NCI-H446 treated with DMSO at 0.1 percent for 48 hours (cell line): ENCODE data around the gene USP38.
"Not testable (repeated sequence)": the region's sequence is repeated elsewhere in the genome, so short reads cannot be mapped to it uniquely, and the experiment has no call there.

Source experiments
- DNase-seq: peaks from one replicate; lab custom pipeline; 2025; lab: John Stamatoyannopoulos, UW

USP38 gene

DNA sequence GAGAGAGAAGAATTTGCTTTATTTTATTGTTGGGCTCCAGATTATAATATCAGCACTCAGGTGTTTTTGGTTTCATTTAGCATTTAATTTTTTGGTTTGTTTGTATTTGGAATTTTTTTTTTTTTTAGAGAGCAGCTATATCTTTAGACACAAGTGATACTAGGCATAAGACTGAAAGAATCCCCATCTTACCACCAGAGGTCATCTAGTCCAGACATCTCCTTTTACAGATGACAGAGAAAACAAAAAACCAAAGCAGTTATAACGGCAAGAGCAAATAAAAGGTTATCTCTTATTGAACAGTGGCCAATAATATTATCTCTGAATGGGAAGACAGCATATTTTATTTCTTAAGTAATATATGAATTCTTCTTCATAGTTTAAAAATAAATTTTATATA is 22.8 kb downstream of the USP38 start:
- no peak for DNase-seq

DNA sequence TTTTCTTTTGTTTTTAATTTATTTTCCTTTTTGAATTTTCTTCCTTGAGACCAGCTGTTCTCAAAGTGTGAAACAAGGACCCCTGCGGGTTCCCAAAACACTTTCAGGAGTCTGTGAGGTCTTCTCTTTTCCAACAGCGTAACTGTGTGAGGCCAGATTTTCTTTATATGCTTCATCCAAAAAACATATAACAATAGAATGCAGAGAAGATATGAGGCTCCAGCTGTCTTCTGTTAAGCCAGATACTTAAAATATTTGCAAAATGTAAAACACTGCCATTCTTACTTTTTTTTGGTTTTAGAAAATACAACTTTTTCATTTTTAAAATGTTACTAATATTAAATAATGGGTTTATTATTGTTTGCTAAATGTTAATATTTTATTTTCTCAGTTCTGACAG is 27.8 kb downstream of the USP38 start:
- no peak for DNase-seq

DNA sequence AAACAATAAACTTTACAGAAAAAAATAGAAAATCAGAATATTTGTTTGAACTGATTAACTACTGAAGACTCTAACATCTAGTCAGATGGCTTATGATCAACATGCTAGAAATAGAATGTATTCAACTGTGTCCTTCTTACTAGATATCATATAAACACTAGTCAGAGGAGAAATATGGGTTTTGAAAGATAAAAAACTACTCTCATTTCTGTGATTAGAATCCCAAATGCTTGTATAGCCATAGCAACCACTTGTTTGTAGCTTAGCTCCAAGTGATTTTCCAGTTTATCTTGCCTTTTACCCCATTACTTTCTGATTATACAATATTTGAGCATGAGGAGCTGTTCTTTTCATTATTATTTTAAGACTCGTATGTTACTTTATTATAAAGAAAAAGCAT is 31.2 kb downstream of the USP38 start:
- DNase-seq: no peak

DNA sequence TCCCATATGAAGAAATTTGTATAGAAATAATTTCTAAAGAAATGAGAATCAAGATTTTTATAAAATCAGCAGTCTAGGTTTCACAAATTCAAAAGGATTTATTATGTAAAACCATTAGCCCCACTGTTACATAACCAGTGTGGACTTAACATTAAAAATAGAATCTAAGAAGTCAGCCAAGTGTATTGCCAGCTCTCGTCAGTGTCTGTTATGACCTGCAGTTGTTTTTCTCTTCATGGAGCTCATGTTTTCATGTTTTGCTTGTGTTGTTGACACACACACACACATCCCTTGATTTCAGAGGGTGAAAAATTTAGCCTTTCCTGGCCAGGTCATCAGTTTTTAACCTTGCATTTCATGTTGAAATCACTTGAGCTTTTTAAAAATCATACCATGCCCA is 39.5 kb downstream of the USP38 start:
- DNase-seq: no peak

DNA sequence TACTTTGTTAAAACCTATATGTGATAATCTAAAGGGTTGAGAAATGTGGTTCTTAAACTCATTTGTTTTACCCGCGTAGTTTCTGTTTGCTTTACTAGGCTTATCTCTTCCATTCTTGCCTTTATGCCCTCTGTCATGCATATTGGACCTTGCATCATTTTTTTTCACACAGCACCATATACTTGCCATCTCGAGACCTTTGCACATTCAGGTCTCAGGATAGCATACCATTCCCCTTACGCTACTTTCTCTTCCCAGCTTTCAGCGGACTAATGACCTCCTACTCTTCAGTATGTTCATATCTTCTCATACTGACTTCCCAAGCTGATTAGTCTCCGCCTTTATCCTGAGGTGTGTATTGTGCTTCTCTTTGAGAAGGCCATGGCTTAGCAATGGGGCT is 40.5 kb downstream of the USP38 start:
- no peak for DNase-seq

DNA sequence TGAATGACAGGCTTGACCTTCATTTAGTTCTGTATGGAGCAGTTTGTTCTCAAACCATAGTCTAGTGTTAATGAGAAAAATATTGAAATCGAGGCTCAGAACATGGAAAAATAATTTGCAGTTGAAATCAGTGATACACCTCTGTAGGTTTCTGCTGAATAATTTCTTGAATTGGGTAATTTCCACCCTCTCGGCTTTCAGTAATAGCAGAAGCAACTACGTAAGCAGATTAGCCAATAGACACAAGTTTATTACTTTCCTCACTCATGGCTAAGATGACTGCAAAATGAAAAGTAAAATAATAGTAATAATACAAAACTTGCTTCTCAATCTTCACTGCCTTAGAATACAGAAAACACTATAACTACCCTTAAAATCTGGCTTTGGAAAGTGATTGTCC is 46.0 kb downstream of the USP38 start:
- DNase-seq: no peak

DNA sequence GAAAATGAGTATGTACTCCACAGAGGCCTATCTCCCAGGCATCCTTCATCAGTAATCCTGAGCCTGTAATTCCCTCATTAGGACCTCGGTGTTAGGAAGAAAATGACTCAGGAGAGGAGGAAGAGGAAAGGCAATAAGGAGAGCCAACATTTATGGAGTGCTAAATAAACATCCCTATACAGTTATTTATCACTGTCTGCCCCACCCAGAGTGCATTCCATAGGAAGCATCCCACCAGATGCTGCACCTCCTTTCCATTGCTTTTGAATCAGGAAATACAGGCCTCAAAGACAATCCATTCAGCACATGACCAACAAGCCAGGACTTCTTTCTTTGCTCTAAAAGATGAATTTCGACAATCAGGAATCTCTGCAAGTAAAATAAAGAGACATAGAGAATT is 47.6 kb downstream of the USP38 start:
- no peak for DNase-seq

DNA sequence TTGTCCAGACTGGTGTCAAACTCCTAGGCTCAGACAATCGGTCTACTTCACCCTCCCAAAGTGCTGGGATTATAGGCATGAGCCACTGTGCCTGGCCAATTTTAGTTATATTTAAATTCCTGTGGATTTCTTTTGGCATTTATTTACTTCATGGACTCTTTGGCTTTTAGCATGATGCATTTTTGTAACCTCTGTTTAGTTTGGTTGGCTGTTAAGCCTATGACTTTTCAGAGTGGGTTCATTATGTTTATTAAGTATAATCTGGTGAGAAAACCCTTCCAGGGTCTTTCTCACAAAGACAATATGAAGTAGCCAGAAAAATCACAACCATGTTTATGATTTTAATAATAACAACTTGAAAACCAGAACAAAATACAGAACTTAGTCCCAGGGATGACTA is 49.4 kb downstream of the USP38 start:
- no peak for DNase-seq

DNA sequence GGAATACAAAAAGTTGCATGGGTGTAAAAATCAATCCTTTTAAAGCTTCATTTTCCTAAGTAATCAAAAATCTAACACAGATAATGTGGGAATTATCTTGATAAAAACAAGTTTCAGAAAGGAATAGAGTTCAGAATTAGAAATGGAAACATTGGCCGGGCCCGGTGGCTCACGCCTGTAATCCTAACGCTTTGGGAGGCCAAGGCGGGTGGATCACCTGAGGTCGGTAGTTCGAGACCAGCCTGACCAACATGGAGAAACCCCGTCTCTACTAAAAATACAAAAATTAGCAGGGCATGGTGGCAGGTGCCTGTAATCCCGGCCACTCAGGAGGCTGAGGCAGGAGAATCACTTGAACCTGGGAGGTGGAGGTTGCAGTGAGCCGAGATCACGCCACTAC is 52.5 kb downstream of the USP38 start:
- DNase-seq: not testable (repeated sequence)

DNA sequence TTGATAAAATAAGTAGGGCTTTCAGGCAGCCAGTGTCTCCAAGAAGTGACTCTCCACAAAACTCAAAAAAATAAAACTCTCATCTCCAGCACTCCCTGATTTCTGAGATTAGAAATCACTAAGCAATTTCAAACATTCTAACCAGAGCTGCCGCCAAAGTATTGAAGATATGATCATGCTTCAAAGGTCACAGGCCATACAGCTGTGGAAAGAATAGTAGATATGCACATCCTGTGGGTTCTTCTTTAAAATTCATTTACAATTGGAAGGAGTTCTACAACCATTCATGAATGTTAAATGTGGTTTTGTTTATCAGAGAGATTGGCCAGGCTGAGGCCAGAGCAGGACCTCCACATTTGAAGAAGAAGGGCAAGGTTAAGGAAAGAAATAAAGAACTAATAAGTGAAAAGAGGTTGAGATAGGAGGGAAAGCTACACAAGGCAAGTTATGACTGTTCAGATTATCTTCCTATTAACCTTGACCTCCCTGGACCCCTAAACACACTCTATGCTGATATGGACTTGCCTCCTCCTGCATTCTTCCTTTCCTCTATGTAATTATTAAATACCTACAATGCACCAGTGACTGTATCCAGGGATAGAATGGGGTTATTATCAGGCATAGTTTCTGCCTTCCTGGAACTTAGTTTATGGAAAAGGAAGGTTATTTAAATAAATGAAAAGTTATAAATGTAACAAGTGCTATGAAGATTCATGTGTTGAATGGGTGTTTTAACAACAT is 56.4 kb downstream of the USP38 start:
- no peak for DNase-seq

DNA sequence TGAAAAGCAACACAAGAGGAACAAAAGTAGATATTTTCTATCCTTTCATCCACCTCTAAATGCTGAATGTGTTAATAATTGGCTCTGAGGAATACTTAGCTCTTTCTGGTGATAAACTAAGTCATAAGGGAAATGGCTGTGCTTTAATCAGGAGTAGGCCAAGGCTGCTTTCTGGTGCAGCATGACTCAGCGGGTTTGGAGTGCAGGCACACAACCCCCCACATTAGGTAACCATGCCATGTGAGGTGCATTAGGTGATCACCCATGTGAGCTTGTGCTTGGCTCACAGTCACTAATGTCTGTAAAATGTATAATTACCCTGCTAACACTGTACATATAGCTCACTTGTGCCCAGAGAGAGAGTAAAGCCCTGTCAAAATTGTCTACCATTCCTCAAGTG is 57.2 kb downstream of the USP38 start:
- no peak for DNase-seq

DNA sequence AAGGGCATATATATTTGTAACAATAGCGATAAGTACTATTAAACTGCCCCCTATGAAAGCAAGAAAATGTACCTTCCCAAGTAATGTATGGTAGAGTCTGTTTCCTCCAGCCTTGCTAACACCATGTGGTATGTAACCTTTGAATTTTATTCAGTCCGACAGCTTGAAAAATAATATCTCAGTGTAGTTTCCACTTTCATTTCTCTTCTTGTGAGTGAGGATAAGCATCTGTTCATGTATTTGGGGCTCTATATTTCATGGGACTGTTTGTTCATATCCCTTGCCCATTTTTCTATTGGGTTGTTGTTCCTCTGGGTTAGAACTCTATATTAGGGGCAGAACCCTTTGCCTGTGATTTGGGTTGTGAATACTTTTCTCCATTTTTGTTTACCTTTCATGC is 58.3 kb downstream of the USP38 start:
- no peak for DNase-seq

DNA sequence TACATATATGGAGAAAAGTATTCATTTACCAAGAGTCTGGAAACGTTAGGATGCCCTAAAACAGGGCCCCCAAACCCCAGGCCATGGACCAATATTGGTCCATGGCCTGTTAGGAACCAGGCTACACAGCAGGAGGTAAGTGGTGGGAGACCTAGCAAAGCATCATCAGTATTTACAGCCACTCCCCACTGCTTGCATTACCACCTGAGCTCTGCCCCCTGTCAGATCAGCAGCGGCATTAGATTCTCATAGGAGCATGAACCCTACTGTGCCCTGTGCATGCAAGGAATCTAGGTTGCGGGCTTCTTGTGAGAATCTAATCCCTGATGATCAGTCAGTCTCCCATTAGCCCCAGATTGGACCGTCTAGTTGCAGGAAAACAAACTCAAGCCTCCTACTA is 62.3 kb downstream of the USP38 start:
- DNase-seq: no peak

DNA sequence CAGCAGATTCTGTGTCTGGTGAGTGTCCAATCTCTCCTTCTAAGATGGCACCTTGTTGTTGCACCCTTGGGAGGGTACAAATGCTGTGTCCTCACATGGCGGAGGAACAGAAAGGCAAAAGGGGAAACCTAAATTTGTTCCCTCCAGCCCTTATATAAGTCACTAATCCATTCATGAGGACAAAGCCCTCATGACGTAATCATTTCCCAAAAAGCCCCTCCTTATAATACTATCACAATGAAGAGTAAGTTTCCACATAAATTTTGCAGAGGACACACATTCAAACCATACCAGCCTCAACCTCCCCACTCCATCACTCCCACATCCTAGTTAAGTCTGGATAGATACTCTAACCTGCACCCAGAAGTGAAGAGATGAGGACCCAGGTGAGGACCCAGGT is 63.1 kb downstream of the USP38 start:
- no peak for DNase-seq

DNA sequence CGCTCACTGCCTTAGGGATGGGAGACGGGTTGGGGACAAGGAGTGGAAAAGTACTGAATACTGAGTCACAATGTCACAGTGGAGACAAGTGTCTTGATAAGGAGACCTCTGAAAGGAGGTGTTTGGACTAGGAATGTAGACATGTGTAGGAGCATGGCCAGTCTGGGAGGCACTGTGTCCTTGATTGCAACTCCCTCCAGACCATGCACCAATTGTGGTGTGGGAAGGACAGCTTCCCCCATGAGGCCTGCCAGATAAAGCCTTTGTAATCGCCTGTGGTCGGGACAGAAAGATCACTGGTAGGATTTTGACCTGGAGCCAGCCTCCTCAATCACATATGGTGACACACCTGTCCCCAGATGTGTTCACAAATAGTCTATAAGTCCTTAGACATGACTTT is 64.1 kb downstream of the USP38 start:
- DNase-seq: no peak

DNA sequence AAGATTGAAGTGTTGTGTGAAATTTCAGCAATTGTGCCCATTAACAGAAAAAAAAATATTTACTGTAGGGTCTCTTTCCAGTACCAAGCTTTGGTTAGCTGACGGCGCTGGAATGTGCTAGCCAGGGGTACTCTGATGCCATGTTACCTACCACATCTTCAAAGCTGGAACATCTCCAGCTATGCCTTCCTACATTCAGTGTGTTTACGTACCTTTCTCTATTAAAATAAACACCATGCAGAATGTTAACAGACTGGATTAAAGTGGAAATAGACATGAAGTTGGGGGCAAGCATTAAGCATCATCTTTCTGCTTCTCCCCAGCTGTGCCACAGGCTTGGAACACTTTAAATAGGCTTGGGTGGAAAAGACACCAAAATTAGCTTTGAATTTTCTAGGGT is 65.9 kb downstream of the USP38 start:
- DNase-seq: no peak

DNA sequence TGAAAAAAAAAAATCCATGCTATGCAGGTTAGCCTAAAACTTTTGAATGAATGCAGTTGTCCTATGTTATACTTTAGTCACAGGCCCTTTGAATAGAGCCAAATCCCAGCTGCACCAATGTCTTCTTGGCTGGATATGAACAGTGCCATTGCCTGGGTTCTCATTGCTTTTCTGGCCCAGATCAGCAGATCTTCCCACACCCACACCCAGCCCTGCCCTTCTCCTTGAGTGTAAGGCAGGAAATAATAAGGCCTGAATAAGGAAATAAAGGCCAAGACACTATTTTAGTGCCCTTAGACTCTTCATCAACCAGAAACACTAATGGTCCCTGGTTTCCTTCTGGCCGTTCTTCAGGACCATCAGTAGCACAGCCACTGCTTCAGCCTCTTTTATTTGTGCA is 66.6 kb downstream of the USP38 start:
- DNase-seq: no peak

DNA sequence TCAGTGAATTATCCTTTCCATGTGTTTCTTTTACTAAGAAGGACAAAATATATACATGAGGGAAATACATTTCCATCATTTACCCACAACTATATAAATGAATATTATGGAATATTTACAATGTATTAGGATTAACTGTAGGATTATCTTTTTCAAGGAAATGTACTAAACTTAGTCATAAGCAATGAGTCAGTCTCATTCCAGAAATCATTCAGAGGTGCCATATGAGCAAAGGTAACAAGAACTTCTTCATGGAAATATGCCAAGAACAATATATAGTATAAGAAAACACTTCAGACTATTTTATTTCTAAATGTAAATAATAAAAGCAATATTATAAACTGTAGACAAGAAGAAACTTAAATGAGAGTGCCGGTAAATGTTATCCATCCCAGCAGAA is 67.1 kb downstream of the USP38 start:
- DNase-seq: no peak

DNA sequence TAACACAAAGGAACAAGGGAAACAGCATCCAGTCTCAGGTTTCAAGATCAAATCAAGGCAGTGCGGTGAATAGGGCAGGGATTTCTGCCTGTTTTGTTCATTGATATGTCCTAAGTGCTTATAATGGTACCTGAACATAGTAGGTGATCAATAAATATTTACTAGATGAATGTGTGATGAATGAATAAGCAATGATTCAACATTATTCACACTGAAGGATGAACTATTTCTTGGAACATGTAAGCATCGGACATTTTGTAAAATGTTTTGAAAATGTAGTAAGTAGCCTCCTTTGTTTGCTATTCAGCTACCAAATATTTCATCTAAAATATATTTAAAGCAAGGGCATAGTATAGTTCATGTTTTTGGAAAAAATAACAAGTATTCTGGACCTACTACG is 67.8 kb downstream of the USP38 start:
- no peak for DNase-seq

DNA sequence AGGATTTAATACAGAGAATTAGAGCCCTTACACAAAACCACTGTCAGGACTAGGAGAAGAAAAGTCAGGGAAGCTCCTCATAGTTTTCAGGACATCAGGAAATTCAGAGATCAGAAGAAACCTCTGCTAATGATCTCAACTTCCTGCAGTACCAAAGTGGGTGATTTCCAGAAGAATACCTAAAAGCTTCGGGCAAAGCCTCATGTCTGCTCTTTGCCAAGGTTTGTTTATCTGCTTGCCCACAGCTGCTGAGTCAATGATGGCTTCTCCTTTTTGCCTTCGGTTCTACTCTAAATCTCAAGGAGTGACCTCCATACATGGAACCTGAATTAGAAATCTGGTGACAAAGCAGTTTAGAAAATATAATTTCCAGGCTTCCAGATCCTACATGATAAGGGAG is 68.4 kb downstream of the USP38 start:
- no peak for DNase-seq

DNA sequence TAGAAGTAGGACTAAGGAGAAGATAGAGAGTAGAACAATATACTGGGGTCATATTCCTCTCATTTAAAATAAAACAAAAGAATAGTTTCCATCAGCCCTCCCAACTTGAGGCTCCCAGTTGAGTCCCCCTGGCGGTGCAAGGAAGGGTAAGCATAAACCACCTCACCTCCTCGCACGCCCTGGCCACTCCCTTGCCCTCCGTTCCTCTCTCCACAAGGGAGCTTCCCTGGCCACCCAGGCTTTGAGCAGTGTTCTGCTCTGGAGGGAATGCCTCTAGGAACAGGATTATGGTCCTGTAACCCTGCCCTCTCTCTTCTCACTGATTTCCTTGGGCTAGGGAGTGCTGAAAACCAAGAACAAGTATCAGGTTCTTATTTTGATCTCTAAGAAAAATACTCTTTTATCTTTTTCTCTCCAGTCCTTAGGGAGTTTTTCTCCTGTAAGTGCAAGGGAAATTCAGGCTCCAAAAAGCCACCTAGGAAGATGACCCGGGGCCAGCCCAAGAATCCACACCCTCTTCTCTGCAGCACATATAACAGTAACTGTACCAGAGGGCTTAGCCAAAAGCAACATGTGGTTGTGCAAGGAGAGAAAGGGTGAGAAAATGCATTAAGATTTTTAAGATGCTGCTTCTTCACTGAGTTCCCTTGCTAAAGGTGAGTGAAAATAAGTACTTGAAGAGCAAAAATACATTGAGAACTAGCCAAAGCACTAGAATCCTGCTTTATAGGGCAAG is 69.9 kb downstream of the USP38 start:
- DNase-seq: no peak

DNA sequence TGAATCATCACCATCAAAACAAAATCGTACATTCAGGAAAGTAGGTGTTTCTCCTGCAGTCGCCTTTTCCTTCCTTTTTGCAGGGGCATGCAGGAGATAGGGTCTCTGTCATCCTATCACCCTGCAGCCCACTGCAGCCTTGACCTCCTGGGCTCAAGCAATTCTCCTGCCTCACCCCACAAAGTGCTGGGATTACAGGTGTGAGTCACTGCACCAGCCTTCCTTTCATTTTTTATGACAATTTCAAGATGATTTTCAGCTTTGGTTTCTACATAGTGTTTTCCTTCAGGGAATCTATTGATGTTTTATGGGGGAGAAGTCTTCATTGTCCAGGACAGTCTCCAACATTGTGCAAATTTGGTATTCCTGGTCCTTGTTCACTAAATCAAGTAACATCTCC is 71.7 kb downstream of the USP38 start:
- DNase-seq: no peak

DNA sequence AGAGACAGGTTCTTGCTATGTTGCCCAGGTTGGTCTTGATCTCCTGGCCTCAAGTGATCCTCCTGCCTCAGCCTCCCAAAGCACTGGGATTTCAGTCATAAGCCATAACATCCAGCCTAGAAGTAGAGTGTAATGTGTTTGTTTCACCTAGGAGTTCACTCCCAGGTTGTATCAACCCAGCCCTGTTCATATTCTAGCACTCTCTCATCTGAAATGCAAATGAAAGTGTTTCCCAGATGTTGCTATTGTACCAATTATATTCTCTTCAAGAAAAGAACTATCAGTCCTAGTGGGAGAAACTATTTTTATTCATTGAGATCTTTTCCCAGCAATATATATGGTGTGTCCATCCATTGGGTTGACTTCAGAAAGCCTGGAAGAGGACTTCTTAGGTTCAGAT is 72.6 kb downstream of the USP38 start:
- no peak for DNase-seq

DNA sequence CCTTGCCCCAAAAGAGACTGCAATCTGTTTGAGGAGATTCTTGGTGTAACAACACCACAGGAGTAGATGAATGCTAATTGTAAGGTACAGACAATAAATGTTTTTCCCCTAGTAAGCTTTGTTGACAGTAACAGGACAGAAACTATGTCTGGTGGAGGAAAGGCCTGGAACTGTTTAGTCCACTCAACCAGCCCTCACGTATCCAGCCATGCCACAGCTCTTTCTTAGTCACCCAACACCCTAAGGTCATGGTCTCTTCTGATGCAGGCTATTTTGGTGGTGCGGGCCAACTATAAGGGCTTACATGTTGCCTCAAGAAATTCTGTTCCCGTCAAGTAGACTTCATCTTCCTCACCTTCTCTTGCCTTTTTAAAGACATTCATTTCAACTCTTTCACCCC is 76.0 kb downstream of the USP38 start:
- DNase-seq: no peak
